Measurements from ENCODE around the gene ABCD1.
"Not testable (repeated sequence)": the region's sequence is repeated elsewhere in the genome, so short reads cannot be mapped to it uniquely, and the experiment has no call there.

The ABCD1 gene

DNA sequence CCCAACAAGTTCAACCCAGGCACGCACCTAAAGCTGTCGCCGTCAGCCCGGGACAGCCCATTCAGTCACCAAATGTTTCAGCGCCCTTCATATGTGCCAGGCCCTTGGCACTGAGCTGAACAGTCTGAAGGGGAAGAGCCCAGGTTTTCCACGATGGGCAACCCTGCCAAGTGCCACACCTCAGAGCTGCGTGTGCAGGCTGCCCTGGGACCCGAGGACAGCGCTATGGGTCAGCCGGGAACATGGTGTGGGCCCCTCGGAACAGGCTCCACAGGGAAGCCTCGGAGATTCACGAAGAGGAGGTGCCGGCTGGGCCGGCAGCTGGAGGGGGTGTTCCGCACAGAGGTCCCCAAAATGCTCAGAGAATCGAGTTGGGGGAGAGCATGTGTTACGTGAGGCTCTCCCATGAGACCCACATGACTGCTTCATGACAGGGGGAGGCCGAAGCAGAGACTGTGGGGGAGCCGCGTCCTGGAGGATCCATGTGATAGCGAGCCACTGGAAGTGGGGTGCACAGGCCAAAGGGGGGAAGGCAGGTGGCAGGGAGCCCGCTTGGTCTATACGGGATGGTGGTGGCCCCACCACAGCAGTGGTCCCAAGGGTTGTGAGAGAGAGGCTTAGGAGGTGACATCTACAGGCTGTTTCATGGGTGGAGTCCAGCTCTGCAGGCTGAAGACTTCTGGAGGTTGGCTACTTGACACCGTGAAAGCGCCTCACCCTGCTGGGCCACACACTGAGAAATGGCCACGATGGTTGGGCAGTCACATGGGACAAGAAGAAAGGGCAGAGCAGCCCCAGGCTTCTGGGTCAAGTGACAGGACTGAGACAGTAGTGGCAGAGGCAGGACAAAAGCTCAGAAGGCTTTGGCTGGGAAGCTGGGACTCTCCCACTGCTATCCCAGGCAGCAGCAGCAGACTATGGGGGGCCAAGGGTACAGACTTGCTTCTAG is 14.7 kb upstream of the ABCD1 start:
- no peak for DNase-seq (ENCODE audit: low spot score)

DNA sequence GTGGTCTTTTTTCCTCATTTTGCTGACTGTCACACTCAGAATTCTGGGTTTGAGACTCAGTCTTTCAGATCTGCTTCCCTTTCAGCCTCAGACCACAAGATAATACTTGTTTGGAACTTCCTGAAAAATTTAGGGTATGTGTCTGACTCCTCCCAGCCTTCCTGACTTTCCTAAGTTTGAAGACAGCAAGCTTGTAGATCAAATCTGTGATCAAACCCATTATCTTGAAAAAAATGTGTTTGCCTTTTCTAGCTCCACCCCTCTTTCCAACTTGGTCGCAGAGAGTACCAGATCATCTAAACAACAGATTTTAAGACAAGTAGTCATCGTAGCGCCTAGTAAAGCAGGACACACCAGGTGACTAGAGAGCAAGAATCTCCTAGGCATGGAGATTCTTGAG is 10.4 kb upstream of the ABCD1 start:
- DNase-seq (ENCODE audit: low spot score), result no peak

DNA sequence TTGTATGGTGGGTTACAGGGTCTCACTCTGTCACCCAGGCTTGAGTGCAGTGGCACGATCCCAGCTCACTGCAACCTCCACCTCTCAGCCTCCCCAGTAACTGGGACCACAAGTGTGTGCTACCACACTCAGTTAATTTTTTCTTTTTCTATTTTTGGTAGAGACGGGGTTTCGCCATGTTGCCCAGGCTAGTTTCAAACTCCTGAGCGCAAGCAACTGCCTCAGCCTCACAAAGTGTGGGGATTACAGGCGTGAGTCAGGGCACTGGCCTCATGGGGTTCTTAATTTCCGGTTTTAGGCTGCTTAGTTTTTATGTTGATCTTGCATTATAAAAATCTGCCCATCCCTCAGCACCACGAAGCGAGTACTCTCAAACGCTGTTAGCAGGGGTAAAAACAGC is 7.2 kb upstream of the ABCD1 start:
- DNase-seq (ENCODE audit: low spot score), result no peak

DNA sequence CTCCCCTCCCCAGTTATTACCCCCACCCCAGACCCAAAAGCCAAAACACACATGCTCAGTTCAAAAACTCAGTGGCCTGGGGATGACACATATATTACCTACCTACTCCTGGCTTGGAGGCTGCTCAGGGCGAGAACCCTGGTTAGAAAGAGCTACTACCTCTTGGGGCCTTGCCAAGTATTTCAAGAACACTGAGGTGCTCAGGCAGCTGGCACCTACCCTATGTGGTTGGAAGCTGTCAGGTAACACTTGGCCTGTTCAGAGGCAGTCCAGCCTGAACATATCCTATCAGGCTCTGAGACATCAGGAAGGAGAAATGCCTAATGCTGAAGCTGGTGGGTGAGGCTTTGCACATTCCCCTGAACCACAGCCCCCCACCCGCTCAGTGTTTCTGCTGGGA is 5.4 kb upstream of the ABCD1 start:
- no peak for DNase-seq (ENCODE audit: low spot score)

DNA sequence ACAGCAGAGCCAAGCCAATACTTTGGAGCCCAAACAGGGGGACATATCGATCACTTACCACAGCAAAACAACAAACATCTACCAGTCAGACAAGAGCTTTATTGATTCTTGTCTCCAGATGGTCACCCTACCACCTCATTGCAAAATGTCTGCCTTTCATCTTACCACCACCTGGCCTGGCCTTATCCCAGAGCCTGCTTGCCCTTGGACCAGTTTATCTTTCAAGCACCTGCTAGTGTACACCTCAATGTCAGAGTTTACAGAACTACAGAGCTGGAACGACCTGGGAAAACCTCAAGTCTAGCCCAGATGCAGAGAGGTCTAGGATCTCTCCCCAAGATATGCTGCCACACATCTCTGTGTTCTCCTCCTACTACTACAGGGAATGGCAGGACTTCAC is 5.0 kb upstream of the ABCD1 start:
- DNase-seq (ENCODE audit: low spot score), result no peak

DNA sequence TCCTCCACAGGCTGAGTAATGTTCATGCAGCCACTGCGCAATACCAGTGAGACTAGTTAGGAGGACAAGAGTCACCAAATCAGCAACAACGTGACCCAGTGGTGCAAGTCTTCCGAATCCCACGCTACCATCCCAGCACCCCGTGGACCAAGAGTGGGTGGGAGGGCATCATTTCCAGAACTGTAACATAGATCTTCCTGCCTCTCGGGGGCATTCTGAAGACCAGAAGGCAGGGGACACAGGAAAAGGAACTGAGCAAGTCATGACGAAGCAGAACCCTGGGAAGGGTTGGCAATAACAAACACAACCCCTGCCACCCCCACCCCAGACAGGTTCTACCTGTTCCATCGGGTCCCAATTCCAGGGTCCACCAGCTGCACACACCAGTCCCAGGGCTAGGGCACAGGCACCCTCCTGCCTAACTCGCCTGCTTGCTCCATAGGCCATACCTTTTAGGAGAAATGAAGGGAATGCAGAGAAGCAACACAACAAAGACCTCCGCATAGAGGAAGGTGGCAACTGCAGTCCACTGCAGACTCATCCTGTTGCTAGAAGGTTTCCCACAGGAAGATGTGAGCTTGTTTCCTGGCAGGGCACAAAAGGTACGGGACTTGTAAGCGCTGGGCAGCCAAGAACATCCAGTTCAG is 1.8 kb upstream of the ABCD1 start:
- DNase-seq (ENCODE audit: low spot score), result no peak

DNA sequence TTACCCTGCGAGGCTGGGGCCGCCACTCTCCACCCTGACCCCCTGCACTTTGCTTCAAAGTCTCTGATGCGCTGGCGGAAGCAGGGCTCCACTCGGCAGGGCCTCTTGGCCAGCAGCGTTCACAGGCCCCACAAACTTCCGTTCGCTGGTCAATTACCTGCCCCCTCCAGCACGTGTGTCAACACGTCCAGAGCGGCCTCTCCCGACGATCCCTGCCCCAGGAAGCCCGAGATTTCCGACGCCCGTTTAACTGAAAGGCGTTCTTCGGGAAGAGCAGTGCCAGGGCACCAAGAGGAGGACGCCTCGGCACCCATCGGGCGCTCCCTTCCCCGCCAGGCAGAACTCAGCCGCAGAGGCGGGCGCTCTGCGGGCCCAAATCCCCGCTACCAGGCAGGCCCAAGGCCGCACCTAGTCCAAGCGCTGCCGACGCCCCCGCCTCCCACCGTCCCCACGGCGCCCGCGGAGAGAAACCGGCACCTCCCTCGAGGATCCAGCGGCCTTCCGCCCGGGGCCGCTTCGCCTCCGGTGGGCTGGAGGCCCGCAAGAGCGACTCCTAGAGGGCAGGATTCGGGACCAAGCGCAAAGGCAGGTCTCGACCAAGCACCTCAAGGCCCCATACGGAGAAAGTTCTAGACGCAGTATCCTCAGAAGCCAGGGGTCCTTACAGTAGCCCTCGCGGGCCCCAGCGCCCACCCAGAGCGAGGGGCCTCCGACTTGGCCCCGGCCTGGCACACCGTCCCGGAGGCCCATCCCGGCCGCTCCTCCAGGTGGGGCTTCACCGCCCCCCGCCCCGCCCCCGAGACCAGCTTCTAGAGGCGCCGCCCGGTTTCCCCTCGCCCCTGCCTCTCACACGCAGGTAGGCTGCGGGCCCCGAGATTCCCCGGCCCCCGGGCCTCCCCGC is 1.1 kb upstream of the ABCD1 start:
- peak; percentile 54 for DNase-seq (ENCODE audit: low spot score)

DNA sequence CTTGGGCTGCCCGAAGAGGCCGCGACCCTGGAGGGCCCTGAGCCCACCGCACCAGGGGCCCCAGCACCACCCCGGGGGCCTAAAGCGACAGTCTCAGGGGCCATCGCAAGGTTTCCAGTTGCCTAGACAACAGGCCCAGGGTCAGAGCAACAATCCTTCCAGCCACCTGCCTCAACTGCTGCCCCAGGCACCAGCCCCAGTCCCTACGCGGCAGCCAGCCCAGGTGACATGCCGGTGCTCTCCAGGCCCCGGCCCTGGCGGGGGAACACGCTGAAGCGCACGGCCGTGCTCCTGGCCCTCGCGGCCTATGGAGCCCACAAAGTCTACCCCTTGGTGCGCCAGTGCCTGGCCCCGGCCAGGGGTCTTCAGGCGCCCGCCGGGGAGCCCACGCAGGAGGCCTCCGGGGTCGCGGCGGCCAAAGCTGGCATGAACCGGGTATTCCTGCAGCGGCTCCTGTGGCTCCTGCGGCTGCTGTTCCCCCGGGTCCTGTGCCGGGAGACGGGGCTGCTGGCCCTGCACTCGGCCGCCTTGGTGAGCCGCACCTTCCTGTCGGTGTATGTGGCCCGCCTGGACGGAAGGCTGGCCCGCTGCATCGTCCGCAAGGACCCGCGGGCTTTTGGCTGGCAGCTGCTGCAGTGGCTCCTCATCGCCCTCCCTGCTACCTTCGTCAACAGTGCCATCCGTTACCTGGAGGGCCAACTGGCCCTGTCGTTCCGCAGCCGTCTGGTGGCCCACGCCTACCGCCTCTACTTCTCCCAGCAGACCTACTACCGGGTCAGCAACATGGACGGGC is 579 bp downstream of the ABCD1 start:
- DNase-seq (ENCODE audit: low spot score), result no peak

DNA sequence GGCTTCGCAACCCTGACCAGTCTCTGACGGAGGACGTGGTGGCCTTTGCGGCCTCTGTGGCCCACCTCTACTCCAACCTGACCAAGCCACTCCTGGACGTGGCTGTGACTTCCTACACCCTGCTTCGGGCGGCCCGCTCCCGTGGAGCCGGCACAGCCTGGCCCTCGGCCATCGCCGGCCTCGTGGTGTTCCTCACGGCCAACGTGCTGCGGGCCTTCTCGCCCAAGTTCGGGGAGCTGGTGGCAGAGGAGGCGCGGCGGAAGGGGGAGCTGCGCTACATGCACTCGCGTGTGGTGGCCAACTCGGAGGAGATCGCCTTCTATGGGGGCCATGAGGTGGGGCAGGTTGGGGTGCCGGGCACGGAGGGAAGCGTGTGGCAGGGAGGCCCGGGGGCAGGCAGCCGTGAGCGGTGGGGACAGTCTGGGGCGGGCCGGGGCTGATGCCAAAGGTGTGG is 1.2 kb downstream of the ABCD1 start:
- DNase-seq (ENCODE audit: low spot score), result no peak

DNA sequence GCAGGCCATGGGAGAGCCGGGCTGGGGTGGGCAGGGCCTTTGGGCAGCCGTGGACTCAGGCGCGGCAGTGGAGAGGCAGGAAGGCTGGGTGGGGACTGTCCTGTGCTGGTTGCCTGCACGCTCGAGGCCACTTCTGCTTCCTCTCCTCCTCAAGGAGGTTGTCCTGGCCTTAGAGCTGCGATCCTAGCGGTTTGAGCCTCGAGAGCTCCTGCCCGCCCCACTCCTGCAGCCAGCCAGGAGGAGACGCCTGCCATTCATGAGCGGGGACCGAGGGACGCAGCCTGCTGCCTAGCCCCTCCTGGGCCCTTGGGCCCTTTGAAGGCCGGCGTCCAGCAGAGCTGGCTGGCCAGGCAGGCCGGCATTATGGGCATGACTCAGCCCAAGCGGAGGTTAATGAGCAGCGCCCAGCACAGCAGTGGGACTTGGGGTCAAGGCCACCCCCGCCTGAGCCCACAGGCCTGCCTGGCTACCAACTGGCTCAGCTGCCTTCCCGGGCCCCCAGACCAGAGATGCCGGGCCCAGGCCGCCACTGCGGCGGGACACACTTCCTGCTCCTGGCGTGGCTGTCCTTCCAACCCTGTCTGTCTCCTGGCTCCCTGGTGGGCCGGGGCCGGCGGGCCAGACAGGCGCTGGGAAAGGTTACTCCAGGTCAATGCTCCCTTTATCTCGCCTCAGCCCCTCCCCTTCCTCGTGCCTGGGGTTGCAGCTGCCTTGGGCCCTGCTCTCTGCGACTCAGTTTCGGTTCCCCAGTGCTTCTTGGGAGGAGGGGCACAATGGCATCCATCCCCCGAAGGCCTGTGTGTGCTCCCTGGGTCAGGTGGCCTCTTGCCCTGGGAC is 1.8 kb downstream of the ABCD1 start:
- DNase-seq (ENCODE audit: low spot score), result peak; percentile 55

DNA sequence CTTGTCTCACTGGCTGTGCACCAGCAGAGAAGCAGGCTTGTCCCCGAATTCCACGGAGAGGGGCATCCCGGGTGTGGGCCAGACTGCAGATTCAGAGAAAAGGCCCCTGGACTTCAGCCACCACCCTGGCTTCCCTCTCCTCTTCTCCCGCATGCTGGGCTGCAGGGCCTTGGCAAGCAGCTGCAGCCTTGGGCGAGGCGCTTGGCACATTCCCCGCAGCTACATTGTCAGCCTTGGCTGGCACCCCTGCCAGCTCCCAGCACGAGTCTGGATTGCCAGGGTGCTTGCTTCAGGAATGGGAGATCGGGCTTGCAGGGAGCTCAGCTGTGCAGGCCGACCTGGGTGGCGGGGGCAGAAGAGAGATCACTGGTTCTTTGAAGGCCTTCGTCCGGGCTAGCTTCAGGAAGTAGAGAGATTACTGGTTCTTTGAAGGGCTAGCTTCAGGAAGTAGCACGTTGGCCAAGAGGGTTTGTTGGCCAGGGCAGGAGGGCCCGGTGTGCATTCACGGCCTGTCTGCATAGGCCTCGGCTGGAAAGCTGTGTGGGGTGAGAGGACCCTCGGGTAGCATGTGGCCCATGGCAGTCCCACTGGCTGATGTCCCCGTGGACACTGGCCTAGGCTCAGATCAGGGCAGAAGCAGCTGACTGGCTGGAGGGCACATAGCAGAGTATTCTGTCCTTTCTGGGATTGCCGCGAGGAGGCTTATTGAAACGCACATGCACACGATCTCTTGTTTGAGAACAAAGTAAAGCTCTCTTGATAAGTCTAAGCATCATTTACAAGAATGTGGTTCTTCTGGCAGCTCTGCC is 2.7 kb downstream of the ABCD1 start:
- DNase-seq (ENCODE audit: low spot score), result peak; percentile 39

DNA sequence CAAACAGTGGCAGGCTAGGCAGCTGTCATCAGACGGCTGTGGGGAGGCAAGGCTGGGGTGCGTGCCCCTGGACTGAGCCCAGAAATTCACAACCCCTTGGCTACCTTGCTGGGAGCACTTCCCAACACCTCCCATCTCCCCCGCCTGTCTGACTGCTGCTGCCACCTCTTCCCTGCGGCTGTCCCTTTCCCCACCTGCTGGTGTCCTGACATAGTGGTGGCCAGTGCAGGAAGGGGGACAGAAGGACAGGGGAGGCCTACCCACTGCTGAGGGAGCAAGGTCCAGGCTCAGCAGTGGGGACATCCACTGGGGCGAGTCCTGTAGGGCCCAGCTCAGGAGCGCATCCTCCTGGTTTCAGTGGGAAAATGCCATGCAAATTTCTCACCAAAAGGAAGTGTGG is 3.4 kb downstream of the ABCD1 start:
- no peak for DNase-seq (ENCODE audit: low spot score)

DNA sequence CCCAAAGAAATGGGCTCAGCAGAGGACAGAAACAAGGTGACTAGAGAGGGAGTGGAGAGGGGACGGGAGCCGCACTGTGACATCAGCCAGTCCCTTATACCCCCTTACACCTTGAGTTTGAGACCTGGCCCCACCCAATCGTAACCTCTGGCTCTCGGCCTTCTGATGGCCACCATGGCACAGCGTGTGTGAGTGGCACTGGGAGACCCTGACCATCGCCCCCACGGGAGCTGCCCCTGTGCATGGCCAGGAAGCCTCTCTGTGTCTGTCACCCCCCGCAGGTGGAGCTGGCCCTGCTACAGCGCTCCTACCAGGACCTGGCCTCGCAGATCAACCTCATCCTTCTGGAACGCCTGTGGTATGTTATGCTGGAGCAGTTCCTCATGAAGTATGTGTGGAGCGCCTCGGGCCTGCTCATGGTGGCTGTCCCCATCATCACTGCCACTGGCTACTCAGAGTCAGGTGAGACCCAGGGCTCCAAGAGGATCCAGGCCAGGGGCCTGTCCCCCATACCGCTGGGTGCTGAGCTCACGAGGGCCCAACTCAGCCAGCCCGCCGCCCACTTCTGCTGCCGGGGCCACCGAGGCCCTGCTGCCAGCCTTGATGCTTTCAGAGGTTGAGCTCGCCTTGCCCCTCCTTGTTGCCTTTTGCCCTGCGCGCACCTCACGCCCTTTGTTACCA is 4.4 kb downstream of the ABCD1 start:
- DNase-seq (ENCODE audit: low spot score), result no peak

DNA sequence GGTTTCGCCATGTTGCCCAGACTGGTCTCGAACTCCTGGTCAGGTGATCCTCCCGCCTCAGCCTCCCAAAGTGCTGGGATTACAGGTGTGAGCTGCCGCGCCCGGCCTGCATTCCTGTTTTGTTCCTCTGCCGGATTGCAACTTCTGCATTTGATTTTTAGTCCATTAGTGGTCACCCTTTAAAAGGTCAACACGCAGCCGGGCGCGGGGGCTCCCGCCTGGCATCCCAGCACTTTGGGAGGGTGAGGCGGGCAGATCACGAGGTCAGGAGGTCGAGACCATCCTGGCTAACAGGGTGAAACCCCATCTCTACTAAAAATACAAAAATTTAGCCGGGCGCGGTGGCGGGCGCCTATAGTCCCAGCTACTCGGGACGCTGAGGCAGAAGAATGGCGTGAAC is 5.5 kb downstream of the ABCD1 start:
- not testable (repeated sequence) for DNase-seq (ENCODE audit: low spot score)

DNA sequence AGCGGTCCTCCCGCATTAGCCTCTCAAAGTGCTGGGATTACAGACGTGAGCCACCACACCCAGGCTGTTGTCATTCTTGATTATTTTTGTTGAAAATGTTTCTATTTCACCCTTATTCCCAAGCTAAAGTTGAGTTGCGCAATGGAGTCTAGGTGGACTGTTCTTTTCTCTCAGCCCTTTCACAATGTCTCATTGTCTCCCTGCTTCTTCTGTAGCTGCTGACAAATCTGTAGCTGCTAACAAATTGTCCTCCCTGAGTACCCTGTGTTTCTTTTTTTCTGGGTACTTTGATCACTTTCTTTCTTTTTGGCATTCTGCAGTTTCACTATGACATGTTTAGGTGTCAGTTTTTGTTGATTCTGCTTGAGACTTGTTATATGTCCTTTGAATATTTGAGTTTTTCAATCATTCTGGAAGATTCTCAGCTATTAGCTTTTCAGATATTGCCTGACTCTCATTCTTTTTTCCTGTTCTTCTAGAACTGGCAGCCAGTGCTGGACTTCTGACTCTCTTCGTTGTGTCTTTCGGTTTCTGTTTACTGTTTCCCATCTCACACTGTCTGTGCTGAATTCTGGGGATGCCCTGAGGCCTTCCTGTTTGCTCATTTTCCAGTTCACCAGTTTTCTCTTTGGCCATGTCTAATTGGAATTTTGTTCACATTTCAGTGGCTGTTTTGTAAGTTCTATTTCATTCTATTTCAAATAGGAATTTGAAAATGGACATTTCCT is 6.6 kb downstream of the ABCD1 start:
- DNase-seq (ENCODE audit: low spot score), result no peak

DNA sequence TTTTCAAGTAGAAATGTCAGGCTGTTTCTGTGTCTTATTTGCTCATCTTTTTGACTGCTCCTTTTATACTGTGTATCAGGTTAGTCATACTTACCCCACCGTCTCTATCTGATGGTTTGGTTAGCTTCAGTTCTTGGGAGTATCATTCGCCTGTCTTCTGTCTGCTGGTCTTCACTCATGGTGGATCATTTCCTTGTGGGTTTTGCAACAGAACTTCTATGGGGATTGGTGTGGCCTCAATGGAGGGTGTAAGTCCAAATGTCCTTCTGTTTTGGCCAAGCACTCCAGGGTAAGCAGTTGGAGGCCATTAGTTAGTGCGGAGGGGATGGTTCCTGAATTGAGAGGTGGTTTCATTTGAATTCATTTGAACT is 7.2 kb downstream of the ABCD1 start:
- DNase-seq (ENCODE audit: low spot score), result no peak

DNA sequence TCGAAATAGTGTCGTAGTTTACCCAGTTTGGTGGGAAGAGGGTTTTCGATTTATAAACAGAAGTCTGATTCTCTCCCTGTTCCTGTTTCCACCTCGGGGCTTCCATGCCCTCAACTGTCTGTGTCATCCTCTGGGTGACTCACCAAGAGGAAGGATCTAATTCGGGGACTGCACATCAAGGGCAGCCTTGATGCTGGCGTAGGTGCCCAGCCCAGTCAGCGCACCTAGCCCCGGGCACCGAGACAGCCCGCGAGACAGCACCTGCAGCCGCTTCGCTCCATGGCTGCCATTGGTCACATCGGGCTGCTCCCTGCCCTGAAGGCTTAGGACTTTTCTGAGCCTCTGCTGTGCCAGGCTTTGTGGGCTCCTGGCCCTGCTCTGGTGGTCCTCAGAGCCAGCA is 7.7 kb downstream of the ABCD1 start:
- DNase-seq (ENCODE audit: low spot score), result no peak

DNA sequence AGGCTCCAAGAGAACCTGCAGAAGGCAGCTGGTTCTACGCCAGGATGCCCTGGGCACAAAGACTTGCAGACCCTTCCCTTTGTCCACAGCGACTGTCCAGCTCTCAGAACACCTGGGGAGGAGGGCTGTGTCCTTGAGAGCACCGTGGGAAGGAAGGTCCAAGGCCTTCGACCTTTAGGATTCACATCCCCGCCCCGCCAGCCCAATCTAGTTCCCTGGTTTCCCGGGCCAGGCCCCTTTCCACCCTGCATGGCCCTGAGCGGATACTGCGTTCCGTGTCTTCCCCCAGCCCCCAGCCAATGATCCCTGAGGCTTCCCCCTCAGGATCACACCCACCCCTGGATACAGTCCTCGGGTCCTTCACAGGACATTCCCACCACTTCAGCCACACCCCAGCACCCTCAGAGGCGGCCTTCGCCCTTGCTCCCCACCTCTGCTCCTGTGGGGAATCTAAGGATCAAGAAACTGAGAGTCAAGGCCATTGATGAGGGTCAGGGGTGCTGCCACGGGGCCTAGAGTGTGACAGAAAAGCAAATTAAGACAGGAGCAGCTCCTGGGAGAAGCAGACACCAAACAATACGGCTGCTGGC is 9.1 kb downstream of the ABCD1 start:
- no peak for DNase-seq (ENCODE audit: low spot score)
